ENCODE results near the gene PREP. TPM values are rescaled to one million over a fixed set of nuclear protein-coding genes. Genes with fewer than 3 reads are reported as not detected.
"Not testable (repeated sequence)": the region's sequence is repeated elsewhere in the genome, so short reads cannot be mapped to it uniquely, and the experiment has no call there.

PREP gene
- total and polyA plus RNA-seq, 2 donors: 26.2 to 26.9 TPM

DNA sequence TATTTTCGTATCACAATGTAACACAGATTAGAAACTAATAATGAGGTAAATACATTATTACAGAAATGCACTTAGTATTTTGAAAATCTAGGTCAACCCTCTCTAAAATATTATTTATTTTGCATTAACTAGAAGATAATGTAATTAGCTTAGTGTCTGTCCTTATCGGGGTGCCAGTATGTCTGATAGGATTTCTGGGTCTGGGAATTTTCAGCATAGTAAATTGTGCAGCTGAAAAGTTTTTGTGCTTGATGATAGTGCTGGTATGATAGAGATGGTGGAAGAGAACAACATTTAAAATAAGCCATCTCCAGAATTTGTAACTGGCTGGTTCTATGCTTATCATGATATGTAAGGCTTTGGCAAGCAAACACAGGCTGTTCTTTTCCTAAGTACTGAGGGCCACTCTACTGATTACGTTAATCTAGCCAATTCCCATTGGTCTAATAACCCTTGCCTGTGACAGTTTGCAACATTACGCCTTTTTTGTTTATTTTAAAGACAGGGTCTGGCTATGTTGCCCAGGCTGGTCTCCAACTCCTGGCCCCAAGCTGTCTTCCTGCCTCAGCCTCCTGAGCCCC is 50.8 kb downstream of the PREP start:
- no peaks in the 10 kb centered on the region for H3K4me1 ChIP-seq (ENCODE audit: insufficient read depth)
- H3K27ac ChIP-seq (ENCODE audit: low read depth): no peak overlapping the region
- no peak overlapping the region for H3K4me3 ChIP-seq (ENCODE audit: low read depth, low read length)
- DNase-seq (ENCODE audit: extremely low spot score): no peak
- 88% methylated on average over 4 of the region's 4 CpGs for WGBS
- H3K36me3 ChIP-seq (ENCODE audit: insufficient read depth): peaks cover 9% of the 10 kb centered on the region

DNA sequence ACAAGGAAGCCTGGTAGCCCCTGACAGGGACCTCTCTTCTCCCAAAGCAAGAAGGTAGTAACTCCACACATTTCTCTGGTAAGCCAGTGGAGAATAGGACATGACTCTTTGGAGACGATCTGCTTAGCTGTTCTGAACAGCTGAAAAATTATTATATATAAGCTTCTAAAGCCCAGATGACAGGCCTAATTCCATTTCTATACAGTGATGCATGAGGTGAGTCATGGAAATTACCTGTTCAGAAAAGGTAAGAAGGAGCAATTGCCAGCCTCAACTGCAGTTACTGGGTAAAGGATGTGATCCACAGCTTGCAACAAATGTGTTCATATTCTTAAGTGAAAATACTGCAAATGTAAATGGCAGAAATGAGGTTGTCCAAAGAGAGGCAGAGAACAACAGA is 54.0 kb downstream of the PREP start:
- peaks cover 1% of the 10 kb centered on the region for H3K4me1 ChIP-seq (ENCODE audit: insufficient read depth)
- no peak overlapping the region for H3K27ac ChIP-seq (ENCODE audit: low read depth)
- WGBS: 86% methylated on average over 1 of the region's 1 CpG
- DNase-seq (ENCODE audit: extremely low spot score): no peak
- peaks cover 9% of the 10 kb centered on the region for H3K36me3 ChIP-seq (ENCODE audit: insufficient read depth)
- H3K4me3 ChIP-seq (ENCODE audit: low read depth, low read length): no peak overlapping the region

DNA sequence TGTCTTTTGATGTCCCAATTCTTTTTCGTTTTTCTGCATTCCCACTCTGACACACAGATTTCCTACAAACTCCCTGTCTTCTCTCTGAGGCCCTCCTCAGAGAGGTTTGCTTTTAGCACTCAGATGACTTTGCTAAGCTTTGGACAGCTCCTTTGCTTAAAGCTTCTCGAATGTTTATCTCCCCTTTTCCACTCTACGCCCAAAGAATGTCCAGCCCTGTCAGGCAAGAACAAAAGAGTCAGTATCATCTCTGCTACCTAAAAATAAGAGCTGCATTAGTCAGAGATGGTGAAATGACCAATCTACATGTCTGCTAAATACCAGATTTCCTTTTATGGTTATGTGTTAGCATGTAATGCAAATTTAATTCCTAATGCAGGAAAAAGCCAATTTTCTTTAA is 56.8 kb downstream of the PREP start:
- H3K27ac ChIP-seq (ENCODE audit: low read depth): no peak overlapping the region
- H3K36me3 ChIP-seq (ENCODE audit: insufficient read depth): peaks cover 5% of the 10 kb centered on the region
- DNase-seq (ENCODE audit: extremely low spot score): no peak
- WGBS: 32% methylated on average over 3 of the region's 3 CpGs
- H3K4me1 ChIP-seq (ENCODE audit: insufficient read depth): peaks cover 1% of the 10 kb centered on the region
- no peak overlapping the region for H3K4me3 ChIP-seq (ENCODE audit: low read depth, low read length)

DNA sequence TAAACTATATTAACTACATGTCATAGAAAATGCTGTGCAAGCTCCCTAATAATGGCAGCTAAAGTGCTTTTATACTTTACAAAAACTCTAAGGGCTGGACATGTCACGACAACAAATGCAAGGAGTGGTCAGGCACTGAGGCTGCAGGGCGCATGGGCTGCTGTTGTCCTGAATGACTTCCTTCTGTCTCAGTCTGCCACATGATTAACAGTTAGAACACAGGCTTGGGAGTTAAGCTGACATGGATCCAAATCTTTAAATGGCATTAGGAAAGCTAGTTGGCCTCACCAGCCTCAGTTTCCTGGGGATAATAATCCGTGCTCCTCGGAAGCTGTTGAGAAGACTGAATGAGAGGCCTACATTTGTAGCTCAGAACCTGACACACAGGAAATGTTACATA is 57.4 kb downstream of the PREP start:
- no peak overlapping the region for H3K27ac ChIP-seq (ENCODE audit: low read depth)
- H3K36me3 ChIP-seq (ENCODE audit: insufficient read depth): peaks cover 2% of the 10 kb centered on the region
- peaks cover 1% of the 10 kb centered on the region for H3K4me1 ChIP-seq (ENCODE audit: insufficient read depth)
- DNase-seq (ENCODE audit: extremely low spot score): no peak
- H3K4me3 ChIP-seq (ENCODE audit: low read depth, low read length): no peak overlapping the region
- 63% methylated on average over 4 of the region's 4 CpGs for WGBS

DNA sequence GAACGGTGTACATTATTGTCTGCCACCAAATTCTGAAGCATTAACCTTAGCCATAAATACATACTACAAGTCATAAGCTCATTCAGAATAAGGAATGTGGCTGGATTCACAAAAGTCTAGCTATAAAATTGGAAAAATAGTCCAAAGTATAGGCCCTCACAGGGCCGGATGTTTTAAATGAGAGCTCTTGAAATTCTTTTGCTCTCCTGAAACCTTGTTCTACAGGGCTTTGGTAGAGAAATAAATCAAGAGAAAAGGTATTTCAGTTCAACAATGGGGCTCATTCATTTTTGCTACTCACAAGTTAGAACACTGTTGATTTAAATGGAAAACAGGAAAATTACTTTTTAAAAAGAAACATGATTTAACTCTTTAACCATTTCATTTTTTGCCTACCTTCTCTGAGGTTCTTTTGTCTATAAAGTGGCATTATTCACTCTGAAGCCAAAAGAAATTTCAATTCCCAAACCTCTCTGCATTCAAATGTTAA is 58.0 kb downstream of the PREP start:
- Histone ChIP-seq H3K4me3 (ENCODE audit: low read depth, low read length) (no peak overlapping the region), H3K36me3 (ENCODE audit: insufficient read depth) (peaks cover 2% of the 10 kb centered on the region), H3K27ac (ENCODE audit: low read depth) (no peak overlapping the region), H3K4me1 (ENCODE audit: insufficient read depth) (peaks cover 1% of the 10 kb centered on the region)
- 90% methylated on average over 2 of the region's 2 CpGs for WGBS
- no peak for DNase-seq (ENCODE audit: extremely low spot score)

DNA sequence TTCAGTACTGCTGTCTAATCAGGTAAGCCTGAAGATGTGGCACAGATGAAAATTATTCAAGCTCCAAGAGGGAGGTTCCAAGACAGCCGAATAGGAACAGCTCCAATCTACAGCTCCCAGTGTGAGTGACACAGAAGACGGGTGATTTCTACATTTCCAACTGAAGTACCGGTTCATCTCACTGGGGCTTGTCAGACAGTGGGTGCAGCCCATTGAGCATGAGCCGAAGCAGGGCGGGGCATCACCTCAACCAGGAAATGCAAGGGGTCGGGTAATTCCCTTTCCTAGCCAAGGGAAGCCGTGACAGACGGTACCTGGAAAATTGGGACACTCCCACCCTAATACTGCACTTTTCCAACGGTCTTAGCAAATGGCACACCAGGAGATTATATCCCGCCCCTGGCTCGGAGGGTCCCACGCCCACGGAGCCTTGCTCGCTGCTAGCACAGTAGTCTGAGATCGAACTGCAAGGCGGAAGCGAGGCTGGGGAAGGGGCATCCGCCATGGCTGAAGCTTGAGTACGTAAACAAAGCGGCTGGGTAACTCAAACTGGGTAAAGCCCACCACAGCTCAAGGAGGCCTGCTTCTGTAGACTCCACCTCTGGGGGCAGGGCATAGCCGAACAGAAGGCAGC is 64.4 kb downstream of the PREP start:
- H3K36me3 ChIP-seq (ENCODE audit: insufficient read depth); H3K4me1 ChIP-seq (ENCODE audit: insufficient read depth); DNase-seq (ENCODE audit: extremely low spot score); H3K27ac ChIP-seq (ENCODE audit: low read depth); H3K4me3 ChIP-seq (ENCODE audit: low read depth, low read length): not testable (repeated sequence)
- 95% methylated on average over 21 of the region's 21 CpGs for WGBS

DNA sequence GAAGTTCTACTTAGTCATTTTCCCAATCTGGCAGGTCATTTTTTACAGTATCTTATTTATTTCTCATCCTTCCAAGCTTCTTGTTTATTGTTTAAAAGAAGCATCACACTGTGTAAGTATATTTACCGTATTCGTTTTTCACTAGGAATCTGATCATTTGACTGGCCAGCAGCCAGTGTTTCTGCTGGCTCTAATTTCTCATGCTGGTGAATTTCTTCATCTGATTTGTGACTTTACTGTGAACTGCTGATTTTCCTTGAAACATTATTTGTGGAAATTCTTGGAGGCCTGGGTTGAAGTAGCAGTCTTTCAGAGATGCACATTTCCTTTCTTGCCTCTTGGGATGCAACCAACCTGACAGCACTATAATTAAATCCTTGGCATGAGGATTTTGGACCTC is 65.9 kb downstream of the PREP start:
- peaks cover 1% of the 10 kb centered on the region for H3K36me3 ChIP-seq (ENCODE audit: insufficient read depth)
- H3K27ac ChIP-seq (ENCODE audit: low read depth): no peak overlapping the region
- H3K4me1 ChIP-seq (ENCODE audit: insufficient read depth): no peaks in the 10 kb centered on the region
- H3K4me3 ChIP-seq (ENCODE audit: low read depth, low read length): no peak overlapping the region
- DNase-seq (ENCODE audit: extremely low spot score): no peak
- WGBS: 57% methylated on average over 2 of the region's 2 CpGs

DNA sequence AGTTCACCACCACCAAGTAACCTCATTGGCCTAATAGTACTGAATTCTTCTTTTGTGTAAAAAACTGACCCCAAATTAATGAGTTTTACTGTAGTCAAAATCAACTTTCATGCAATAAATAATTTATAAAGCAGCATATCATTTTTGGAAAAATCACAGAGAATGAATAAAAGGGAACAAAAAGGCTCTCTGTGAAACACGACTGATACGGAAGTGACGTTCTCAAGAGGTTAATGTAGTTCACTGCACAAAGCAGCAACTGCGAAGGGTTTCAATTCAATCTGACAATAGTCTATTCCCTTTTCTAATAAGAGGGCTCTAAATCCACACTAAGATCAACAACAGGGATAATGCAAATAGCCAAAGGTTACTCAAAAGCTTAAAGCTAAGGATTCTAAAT is 70.3 kb downstream of the PREP start:
- Histone ChIP-seq H3K27ac (ENCODE audit: low read depth) (no peak overlapping the region), H3K36me3 (ENCODE audit: insufficient read depth) (peaks cover 1% of the 10 kb centered on the region), H3K4me1 (ENCODE audit: insufficient read depth) (no peaks in the 10 kb centered on the region), H3K4me3 (ENCODE audit: low read depth, low read length) (no peak overlapping the region)
- no peak for DNase-seq (ENCODE audit: extremely low spot score)
- 90% methylated on average over 4 of the region's 4 CpGs for WGBS

DNA sequence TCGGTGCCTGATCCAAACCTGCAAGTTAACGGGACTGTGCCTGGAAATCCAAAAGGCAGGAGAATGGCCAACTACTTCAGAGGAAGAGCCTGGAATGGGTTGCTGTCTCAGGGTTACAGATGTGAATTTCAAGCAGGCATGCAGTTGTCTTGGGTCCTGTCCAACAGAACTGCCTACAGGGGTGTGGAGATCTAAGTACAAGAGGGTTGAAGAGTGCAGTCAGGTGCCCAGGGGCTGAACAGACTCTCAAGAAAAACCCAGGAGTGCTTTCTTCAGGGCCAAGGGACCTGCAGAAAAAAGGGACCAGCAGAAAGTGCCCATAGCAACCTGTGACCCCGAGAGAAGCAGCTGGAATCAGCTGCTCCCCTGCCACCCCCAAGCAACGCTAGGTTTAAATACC is 71.0 kb downstream of the PREP start:
- Histone ChIP-seq H3K36me3 (ENCODE audit: insufficient read depth) (no peaks in the 10 kb centered on the region), H3K27ac (ENCODE audit: low read depth) (no peak overlapping the region), H3K4me1 (ENCODE audit: insufficient read depth) (no peaks in the 10 kb centered on the region), H3K4me3 (ENCODE audit: low read depth, low read length) (no peak overlapping the region)
- DNase-seq (ENCODE audit: extremely low spot score): no peak
- WGBS: 93% methylated on average over 4 of the region's 4 CpGs

DNA sequence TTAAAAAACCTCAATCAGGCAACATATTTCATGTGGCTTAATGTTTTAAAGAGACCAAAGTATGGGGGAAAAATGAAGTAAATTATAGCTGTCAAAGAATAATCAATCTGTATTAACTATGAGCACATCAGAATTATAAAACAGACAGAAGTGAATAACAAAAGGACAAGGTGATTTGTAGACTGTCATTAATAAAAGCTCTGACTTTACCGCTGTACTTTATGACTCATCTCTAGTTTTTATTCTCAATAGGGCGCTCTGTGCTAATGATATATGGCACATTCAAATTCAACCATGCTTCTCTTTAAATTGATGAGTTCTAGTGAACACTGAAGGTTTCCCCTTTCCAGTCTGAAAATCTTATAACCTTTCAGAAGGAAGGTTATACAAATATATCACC is 72.0 kb downstream of the PREP start:
- DNase-seq (ENCODE audit: extremely low spot score): no peak
- Histone ChIP-seq H3K4me1 (ENCODE audit: insufficient read depth) (no peaks in the 10 kb centered on the region), H3K36me3 (ENCODE audit: insufficient read depth) (no peaks in the 10 kb centered on the region), H3K4me3 (ENCODE audit: low read depth, low read length) (no peak overlapping the region), H3K27ac (ENCODE audit: low read depth) (no peak overlapping the region)
- WGBS: 97% methylated on average over 2 of the region's 2 CpGs

DNA sequence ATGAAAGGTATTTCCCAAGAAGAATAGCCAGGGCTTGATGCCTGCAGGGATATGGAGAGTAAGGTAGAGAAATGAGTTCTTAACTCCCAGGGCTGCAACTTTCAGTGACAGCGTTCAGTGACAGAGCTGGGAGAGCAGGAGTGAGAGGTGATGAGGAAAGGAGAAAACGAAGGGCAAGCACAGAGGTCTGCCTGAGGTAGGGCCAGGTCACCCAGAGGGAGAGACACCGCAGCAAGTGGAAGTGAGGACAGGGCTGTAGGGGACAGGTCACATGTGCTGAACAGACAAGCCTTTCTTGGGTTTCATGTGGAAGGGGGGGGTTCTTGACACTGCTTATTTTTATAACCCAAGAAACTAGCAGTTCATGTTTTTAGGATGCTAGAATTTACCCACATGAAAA is 72.5 kb downstream of the PREP start:
- DNase-seq (ENCODE audit: extremely low spot score): no peak
- Histone ChIP-seq H3K4me3 (ENCODE audit: low read depth, low read length) (no peak overlapping the region), H3K27ac (ENCODE audit: low read depth) (no peak overlapping the region), H3K36me3 (ENCODE audit: insufficient read depth) (no peaks in the 10 kb centered on the region), H3K4me1 (ENCODE audit: insufficient read depth) (no peaks in the 10 kb centered on the region)
- 91% methylated on average over 3 of the region's 3 CpGs for WGBS

DNA sequence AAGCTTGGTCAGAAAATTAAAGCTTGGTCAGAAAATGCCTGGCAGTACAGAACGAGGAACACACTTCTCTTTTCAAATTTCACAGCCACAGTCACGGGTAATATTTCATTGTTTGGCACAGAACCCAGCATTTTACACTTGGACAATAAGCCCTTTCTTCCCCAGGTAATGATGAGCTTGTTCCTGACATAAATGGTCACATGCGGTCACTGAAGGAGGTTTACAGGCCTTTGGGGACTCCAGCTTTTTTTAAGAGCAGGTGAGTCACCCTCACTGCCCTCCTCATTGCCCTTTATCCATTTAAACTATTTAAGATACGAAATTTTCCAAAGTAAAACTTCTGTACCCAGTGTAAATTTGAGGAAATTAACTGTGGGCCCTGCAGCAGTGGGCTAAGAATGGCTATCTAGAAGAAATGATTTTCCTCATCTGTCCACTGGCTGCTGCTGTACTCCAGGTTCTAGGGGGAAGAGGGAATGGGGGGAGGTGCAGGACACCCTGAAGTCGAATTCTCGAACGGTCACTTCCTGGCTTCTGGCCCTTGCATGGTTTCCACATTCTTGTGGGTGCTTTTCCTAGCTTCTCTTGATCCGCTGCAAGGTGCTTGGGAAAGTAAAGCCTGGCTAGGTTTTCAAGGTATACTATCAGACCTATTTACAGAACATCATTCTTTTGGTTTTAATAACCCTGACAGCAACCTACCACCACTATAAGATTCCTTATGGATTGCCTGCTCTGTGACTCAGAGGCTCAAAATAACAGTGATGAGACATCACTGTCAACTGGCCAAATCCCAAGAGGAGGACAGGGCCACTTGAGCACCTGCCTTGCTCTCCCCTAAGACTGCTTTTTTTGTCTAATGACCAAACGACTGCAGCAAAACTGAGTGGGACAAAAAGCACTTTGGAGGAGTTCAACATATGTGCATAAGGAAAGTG is 75.8 kb downstream of the PREP start:
- no peaks in the 10 kb centered on the region for H3K4me1 ChIP-seq (ENCODE audit: insufficient read depth)
- 81% methylated on average over 9 of the region's 9 CpGs for WGBS
- H3K27ac ChIP-seq (ENCODE audit: low read depth): no peak overlapping the region
- DNase-seq (ENCODE audit: extremely low spot score): no peak
- no peak overlapping the region for H3K4me3 ChIP-seq (ENCODE audit: low read depth, low read length)
- peaks cover 2% of the 10 kb centered on the region for H3K36me3 ChIP-seq (ENCODE audit: insufficient read depth)

DNA sequence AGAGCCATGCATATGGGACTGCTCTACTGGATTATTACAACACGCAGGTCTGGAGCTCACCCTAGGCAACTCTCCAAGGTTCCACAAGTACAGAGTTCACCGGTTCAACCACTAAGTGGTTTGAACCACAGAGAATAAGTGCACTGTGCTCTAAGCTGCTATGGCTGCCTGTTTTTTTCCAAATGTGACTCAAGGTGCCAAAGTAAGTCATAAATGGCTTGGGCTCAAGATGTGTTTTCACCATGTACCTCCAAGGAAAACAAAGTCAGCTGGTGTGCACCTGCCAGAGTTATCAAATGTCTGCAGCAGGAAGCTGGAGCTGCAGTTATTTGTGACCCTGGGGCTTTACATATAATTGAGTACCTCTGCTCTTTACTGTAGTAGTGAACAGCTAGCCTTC is 76.7 kb downstream of the PREP start:
- Histone ChIP-seq H3K4me1 (ENCODE audit: insufficient read depth) (no peaks in the 10 kb centered on the region), H3K36me3 (ENCODE audit: insufficient read depth) (peaks cover 2% of the 10 kb centered on the region), H3K4me3 (ENCODE audit: low read depth, low read length) (no peak overlapping the region), H3K27ac (ENCODE audit: low read depth) (no peak overlapping the region)
- WGBS: 48% methylated on average over 2 of the region's 2 CpGs
- DNase-seq (ENCODE audit: extremely low spot score): no peak
